HCT116 (cell line): ENCODE results near the gene TLCD2. TPM values are rescaled to one million over a fixed set of nuclear protein-coding genes. Genes with fewer than 3 reads are reported as not detected.

Source experiments
- ATAC-seq: fragments of 200-7000 bp; cut with Tn5 transposase; 2 replicates; pipeline ENCODE4 v1.9.1; 2020; ENCODE audit warnings: mild to moderate bottlenecking, moderate library complexity
- BruUV-seq: library from RNA; stranded (reverse); fragments of 400-500 nt; replicated peaks from 2 replicates; lab custom pipeline; 2021; lab: Mats Ljungman, UMichigan
- CTCF ChIA-PET: fragments of 300-600 bp; sonication (Branson Sonifier 250); formaldehyde crosslinking; loops from one replicate; lab custom pipeline; 2021; ENCODE audit warnings: antibody characterized with exemption; lab: Charles Lee
- POLR2A ChIA-PET: fragments of 300-600, 350-600 bp; sonication (Branson Sonifier 250); formaldehyde crosslinking; loops from one replicate; lab custom pipeline; 2021; ENCODE audit warnings: antibody characterized with exemption; lab: Charles Lee
- RAD21 ChIA-PET, 2 experiments: fragments of 300-600 bp; sonication (Branson Sonifier 250); formaldehyde crosslinking; loops; one replicate each; lab custom pipeline; 2023; ENCODE audit warnings: low total read pairs in 2 of 2; ENCODE audit not compliant: uncharacterized antibody in 2 of 2, unreplicated experiment in 2 of 2, low non-redundant PET in 1 of 2; lab: Charles Lee
- DNase-seq: peaks from one replicate; pipeline ENCODE4 v3.0.0-alpha.2; 2010; ENCODE audit warnings: low read depth, low spot score
- H2AFZ ChIP-seq: fragments of 200-600 bp; shearing (Covaris generic), sonication (generic); 2 replicates; pipeline ENCODE4 v1.6.1; 2017; ENCODE audit warnings: low read depth, mixed run types, mixed read lengths, antibody characterized with exemption, low read length; ENCODE audit not compliant: poor library complexity, severe bottlenecking
- H3K27ac ChIP-seq: 2 replicates; pipeline ENCODE4 v1.5.1; 2012; ENCODE audit warnings: low read depth, low read length
- H3K27me3 ChIP-seq: fragments of 200-600 bp; sonication (generic); 2 replicates; pipeline ENCODE4 v1.6.1; 2016; ENCODE audit warnings: mixed run types, low read length, mixed read lengths; ENCODE audit not compliant: insufficient read depth
- H3K36me3 ChIP-seq, 2 experiments: fragments of 200-500 bp in 1 of 2; fragments of 200-600 bp in 1 of 2; sonication (Bioruptor generic) in 1 of 2; sonication (generic) in 1 of 2; 2 replicates each; pipeline versions ENCODE4 v1.5.1 to v1.6.1; 2014 to 2016; ENCODE audit warnings: low read length in 2 of 2, inconsistent platforms in 1 of 2, mixed read lengths in 1 of 2, mixed run types in 1 of 2; ENCODE audit not compliant: insufficient read depth in 2 of 2, control insufficient read depth in 1 of 2
- H3K4me1 ChIP-seq, 2 experiments: fragments of 200-600 bp in 1 of 2; sonication (generic) in 1 of 2; 2 replicates each; pipeline versions ENCODE4 v1.5.1 to v1.6.1; 2012 to 2017; ENCODE audit warnings: low read length in 2 of 2, inconsistent platforms in 1 of 2, mild to moderate bottlenecking in 1 of 2, mixed read lengths in 1 of 2, mixed run types in 1 of 2, moderate library complexity in 1 of 2; ENCODE audit not compliant: insufficient read depth in 2 of 2, control insufficient read depth in 1 of 2
- H3K4me2 ChIP-seq: fragments of 200-600 bp; sonication (generic); 2 replicates; pipeline ENCODE4 v1.6.1; 2017; ENCODE audit warnings: mixed run types, low read length, mixed read lengths
- H3K4me3 ChIP-seq, 2 experiments: fragments of 200-600 bp in 1 of 2; sonication (generic) in 1 of 2; replicated peaks in 1 of 2; 2 replicates each; pipeline ENCODE4 v1.5.1; 2011 to 2016; ENCODE audit warnings: low read length in 2 of 2, control low read depth in 1 of 2, low read depth in 1 of 2, mild to moderate bottlenecking in 1 of 2, mixed read lengths in 1 of 2, mixed run types in 1 of 2
- H3K79me2 ChIP-seq: fragments of 200-600 bp; sonication (generic); 2 replicates; pipeline ENCODE4 v1.6.1; 2017; ENCODE audit warnings: mild to moderate bottlenecking, mixed run types, low read length, moderate library complexity, mixed read lengths; ENCODE audit not compliant: insufficient read depth
- H3K9ac ChIP-seq: fragments of 200-600 bp; sonication (generic); 2 replicates; pipeline ENCODE4 v1.6.1; 2016; ENCODE audit warnings: low read length, mixed read lengths
- H3K9me2 ChIP-seq: fragments of 200-600 bp; sonication (generic), shearing (Covaris generic); 2 replicates; pipeline ENCODE4 v1.6.1; 2017; ENCODE audit warnings: mixed run types, mild to moderate bottlenecking, moderate library complexity; ENCODE audit not compliant: insufficient read depth
- H3K9me3 ChIP-seq, 2 experiments: fragments of 200-500 bp in 1 of 2; fragments of 200-600 bp in 1 of 2; sonication (Bioruptor generic) in 1 of 2; sonication (generic) in 1 of 2; 2 replicates each; pipeline ENCODE4 v1.6.1; 2014 to 2017; ENCODE audit warnings: low read length in 2 of 2, mixed read lengths in 2 of 2, inconsistent platforms in 1 of 2, low read depth in 1 of 2, mild to moderate bottlenecking in 1 of 2, mixed run types in 1 of 2, moderate library complexity in 1 of 2; ENCODE audit not compliant: control insufficient read depth in 1 of 2, insufficient read depth in 1 of 2
- H4K20me1 ChIP-seq: fragments of 200-600 bp; sonication (generic), shearing (Covaris generic); 2 replicates; pipeline ENCODE4 v1.6.1; 2017; ENCODE audit warnings: mixed run types, mild to moderate bottlenecking, moderate library complexity; ENCODE audit not compliant: insufficient read depth
- CBX3 ChIP-seq: IDR thresholded peaks from 2 replicates; pipeline ENCODE4 v1.6.1; 2012; ENCODE audit warnings: low read depth
- CEBPB ChIP-seq: IDR thresholded peaks from 2 replicates; pipeline ENCODE4 v1.6.1; 2012; ENCODE audit warnings: low read depth
- EGR1 ChIP-seq: IDR thresholded peaks from 2 replicates; pipeline ENCODE4 v1.6.1; 2012; ENCODE audit warnings: low read depth
- ELF1 ChIP-seq: IDR thresholded peaks from 2 replicates; pipeline ENCODE4 v1.6.1; 2012; ENCODE audit warnings: low read depth, borderline replicate concordance
- EZH2 ChIP-seq: fragments of 200-600 bp; sonication (generic); IDR thresholded peaks from 2 replicates; pipeline ENCODE4 v1.6.1; 2017; ENCODE audit warnings: antibody characterized with exemption, mixed run types
- EZH2phosphoT487 ChIP-seq: fragments of 200-600 bp; IDR thresholded peaks from 2 replicates; pipeline ENCODE4 v1.6.1; 2018; ENCODE audit warnings: antibody characterized with exemption, borderline replicate concordance
- JUND ChIP-seq: IDR thresholded peaks from 2 replicates; pipeline ENCODE4 v1.6.1; 2012
- MAX ChIP-seq: IDR thresholded peaks from 2 replicates; pipeline ENCODE4 v1.6.1; 2012
- POLR2A ChIP-seq: IDR thresholded peaks from 2 replicates; pipeline ENCODE4 v1.7.0; 2011; ENCODE audit warnings: borderline replicate concordance; ENCODE audit not compliant: insufficient read depth, insufficient read length; ENCODE audit errors: extremely low read depth
- POLR2AphosphoS5 ChIP-seq: IDR thresholded peaks from 2 replicates; pipeline ENCODE4 v1.6.1; 2011; ENCODE audit warnings: mild to moderate bottlenecking, low read depth, low read length, moderate library complexity
- RAD21 ChIP-seq: IDR thresholded peaks from 2 replicates; pipeline ENCODE4 v1.6.1; 2012; ENCODE audit warnings: low read depth, mild to moderate bottlenecking
- SP1 ChIP-seq: IDR thresholded peaks from 2 replicates; pipeline ENCODE4 v1.6.1; 2012; ENCODE audit warnings: low read depth
- SRF ChIP-seq: IDR thresholded peaks from 2 replicates; pipeline ENCODE4 v1.6.1; 2012; ENCODE audit warnings: low read depth
- TCF7L2 ChIP-seq: IDR thresholded peaks from 2 replicates; pipeline ENCODE4 v1.7.0; 2011; ENCODE audit warnings: borderline replicate concordance, inconsistent platforms; ENCODE audit not compliant: insufficient read depth, insufficient read length; ENCODE audit errors: extremely low read depth
- ZBTB33 ChIP-seq: IDR thresholded peaks from 2 replicates; pipeline ENCODE4 v1.6.1; 2011; ENCODE audit warnings: mild to moderate bottlenecking, low read length, moderate library complexity; ENCODE audit not compliant: insufficient replicate concordance; ENCODE audit errors: extremely low read depth
- ZFX ChIP-seq: fragments of 450-650 bp; IDR thresholded peaks from 2 replicates; pipeline ENCODE4 v1.6.1; 2017
- intact Hi-C: fragments of 100-400 bp; cut with micrococcal nuclease; formaldehyde crosslinking; loops from 2 replicates; pipeline ENCODE4 v1.10.0; 2022
- total RNA-seq: library from RNA; stranded (reverse); gene quantifications from one replicate; pipeline ENCODE4 v1.2.1, GENCODE V29; 2021; ENCODE audit not compliant: unreplicated experiment

TLCD2 gene
- total RNA-seq, 1 experiment from 2014 or later = 1.8 TPM

DNA sequence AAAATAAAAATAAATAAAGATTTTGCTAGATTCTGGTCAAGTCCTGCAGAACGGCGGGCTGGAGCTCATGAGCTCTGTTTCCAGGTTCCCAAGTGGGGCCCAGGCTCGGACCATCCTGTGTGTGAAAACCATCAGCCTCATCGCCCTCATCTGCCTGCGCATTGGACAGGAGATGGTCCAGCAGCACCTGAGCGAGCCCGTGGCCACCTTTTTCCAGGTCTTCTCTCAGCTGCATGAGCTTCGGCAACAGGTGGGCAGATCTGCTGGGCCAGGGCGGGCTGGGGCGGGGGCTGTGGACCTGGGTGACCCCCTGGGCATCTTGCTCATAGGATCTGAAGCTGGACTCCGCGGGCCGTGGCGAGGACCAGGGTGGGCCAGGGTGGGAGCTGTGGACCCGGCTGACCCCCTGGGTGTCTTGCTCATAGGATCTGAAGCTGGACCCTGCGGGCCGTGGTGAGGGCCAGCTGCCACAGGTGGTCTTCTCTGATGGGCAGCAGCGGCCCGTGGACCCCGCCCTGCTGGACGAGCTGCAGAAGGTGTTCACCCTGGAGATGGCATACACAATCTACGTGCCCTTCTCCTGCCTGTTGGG is 22.2 kb upstream of the TLCD2 start (continued):
- TF ChIP-seq POLR2AphosphoS5 (no peak), EGR1 (no peak), EZH2phosphoT487 (no peak), ZBTB33 (no peak)
- TF ChIP-seq, all 23 proteins: peak for 0

- Histone ChIP-seq H3K27ac (peak overlapping the region; percentile 26; the same call in 1 of the 2 replicates), H3K9me3 (no peaks in the 10 kb centered on the region), H3K36me3 (no peaks in the 10 kb centered on the region), H3K27me3 (no peaks in the 10 kb centered on the region), H3K9me2 (no peaks in the 10 kb centered on the region), H2AFZ (no peak overlapping the region), H3K79me2 (no peaks in the 10 kb centered on the region; the same call in 1 of the 2 replicates), H4K20me1 (no peaks in the 10 kb centered on the region), H3K4me1 (peaks cover 0 to 11% of the 10 kb centered on the region in 2 experiments; a peak in 2 of 4 replicates), H3K9ac (peak overlapping the region; percentile 16; the same call in 1 of the 2 replicates), H3K4me2 (peak overlapping the region; percentile 51), H3K4me3 (no peak overlapping the region)
- no peak for TF ChIP-seq CBX3
- no peak for TF ChIP-seq EZH2
- TF ChIP-seq TCF7L2 = no peak
- TF ChIP-seq MAX = no peak
- no peak for TF ChIP-seq ELF1
- no peak for TF ChIP-seq SP1
- no peak for TF ChIP-seq ZFX
- TF ChIP-seq SRF = no peak
- TF ChIP-seq CEBPB = no peak
- TF ChIP-seq JUND = no peak
- no peak for TF ChIP-seq RAD21
- no peak for TF ChIP-seq POLR2A
- no peak for TF ChIP-seq EZH2phosphoT487
- ChIA-PET POLR2A (no interaction called here), CTCF (no interaction called here), RAD21 (no interaction called here)
- BruUV-seq = no TSS peak
- intact Hi-C loops = no loop called here
- ATAC-seq (no peak), DNase-seq (no peak)
Observed at GRCh38 chr17:1731194-1731506, 21.0 kb upstream of the TLCD2 start.
